Mucosa of stomach (tissue), 1 donor: ENCODE results near the gene OLFML2B.

Experiments
- H3K27me3 ChIP-seq: one replicate; pipeline ENCODE4 v1.7.0; 2013; ENCODE audit warnings: mild to moderate bottlenecking, low read length; ENCODE audit not compliant: control insufficient read depth, insufficient read depth
- H3K36me3 ChIP-seq: one replicate; pipeline ENCODE4 v1.7.0; 2013; ENCODE audit warnings: low read length; ENCODE audit not compliant: control insufficient read depth, insufficient read depth
- H3K4me1 ChIP-seq: one replicate; pipeline ENCODE4 v1.7.0; 2013; ENCODE audit warnings: mild to moderate bottlenecking, low read length; ENCODE audit not compliant: control insufficient read depth, insufficient read depth
- H3K4me3 ChIP-seq: one replicate; pipeline ENCODE4 v1.7.0; 2013; ENCODE audit warnings: low read length
- H3K9ac ChIP-seq: one replicate; pipeline ENCODE4 v1.7.0; 2013; ENCODE audit warnings: mild to moderate bottlenecking, low read length, moderate library complexity
- H3K9me3 ChIP-seq: one replicate; pipeline ENCODE4 v1.7.0; 2013; ENCODE audit warnings: mild to moderate bottlenecking, low read length, moderate library complexity; ENCODE audit not compliant: control insufficient read depth
- donor health status: Pancreatic carcinoma.

Gene OLFML2B

GRCh38 chr1:162003061-162003829, 20.4 kb downstream of the OLFML2B start:
- Histone ChIP-seq H3K9me3 (no peaks in the 10 kb centered on the region), H3K9ac (no peak overlapping the region), H3K27me3 (no peaks in the 10 kb centered on the region), H3K36me3 (no peaks in the 10 kb centered on the region), H3K4me3 (no peak overlapping the region), H3K4me1 (no peaks in the 10 kb centered on the region)

- no peaks in the 10 kb centered on the region for H3K27me3 ChIP-seq
- no peaks in the 10 kb centered on the region for H3K9me3 ChIP-seq
- no peaks in the 10 kb centered on the region for H3K36me3 ChIP-seq
- no peak overlapping the region for H3K9ac ChIP-seq
- H3K4me3 ChIP-seq, result no peak overlapping the region
- H3K4me1 ChIP-seq, result no peaks in the 10 kb centered on the region
Observed at GRCh38 chr1:162000053-162000420, 23.6 kb downstream of the OLFML2B start.

DNA sequence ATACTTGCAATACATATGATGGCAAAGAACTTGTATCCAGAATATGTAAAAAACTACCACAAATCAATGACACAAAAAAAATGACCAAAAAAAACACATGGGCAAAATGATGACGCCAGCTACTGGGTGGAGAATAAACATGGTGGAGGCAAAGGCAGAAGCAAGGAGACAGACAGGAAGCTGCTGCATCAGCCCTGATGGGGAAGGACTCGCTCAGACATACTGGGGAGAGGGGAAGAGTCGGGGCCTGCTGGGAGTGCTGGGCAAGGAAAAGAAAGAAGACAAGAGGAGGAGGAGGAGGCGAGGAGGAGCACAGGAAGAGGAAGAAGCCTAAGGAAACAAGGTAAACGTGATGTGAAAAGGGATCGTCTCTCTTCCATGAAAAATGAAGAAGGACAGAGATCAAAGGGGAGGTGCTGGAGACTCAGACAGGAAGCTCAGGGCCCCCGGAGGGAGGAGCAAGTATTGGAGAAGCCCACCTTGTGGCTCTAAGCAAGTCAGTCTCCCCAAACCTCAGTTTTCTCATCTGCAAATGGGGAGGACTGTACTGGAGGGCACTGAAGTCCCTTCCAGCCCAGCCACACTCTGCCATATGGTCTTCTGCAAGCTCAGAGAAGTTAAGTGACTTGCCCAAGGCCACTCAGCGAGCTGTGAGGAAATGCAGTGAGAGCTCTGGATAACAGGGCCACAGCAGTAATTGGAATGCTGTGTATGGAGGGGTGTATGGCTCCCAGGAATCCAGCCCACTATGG, 24.2 kb downstream of the OLFML2B start:
- no peak overlapping the region for H3K4me3 ChIP-seq
- no peaks in the 10 kb centered on the region for H3K4me1 ChIP-seq
- no peak overlapping the region for H3K9ac ChIP-seq
- no peaks in the 10 kb centered on the region for H3K36me3 ChIP-seq
- H3K9me3 ChIP-seq, result no peaks in the 10 kb centered on the region
- H3K27me3 ChIP-seq, result no peaks in the 10 kb centered on the region

- Histone ChIP-seq H3K4me1 (no peaks in the 10 kb centered on the region), H3K27me3 (no peaks in the 10 kb centered on the region), H3K4me3 (no peak overlapping the region), H3K9ac (no peak overlapping the region), H3K9me3 (no peaks in the 10 kb centered on the region), H3K36me3 (no peaks in the 10 kb centered on the region)
Observed at GRCh38 chr1:161998811-161999210, 24.9 kb downstream of the OLFML2B start.

- Histone ChIP-seq H3K36me3 (no peaks in the 10 kb centered on the region), H3K9ac (no peak overlapping the region), H3K4me1 (no peaks in the 10 kb centered on the region), H3K27me3 (no peaks in the 10 kb centered on the region), H3K9me3 (no peaks in the 10 kb centered on the region), H3K4me3 (no peak overlapping the region)
Observed at GRCh38 chr1:161997152-161997551, 26.5 kb downstream of the OLFML2B start.

- H3K4me1 ChIP-seq, result no peaks in the 10 kb centered on the region
- no peaks in the 10 kb centered on the region for H3K9me3 ChIP-seq
- H3K9ac ChIP-seq, result no peak overlapping the region
- no peaks in the 10 kb centered on the region for H3K36me3 ChIP-seq
- no peak overlapping the region for H3K4me3 ChIP-seq
- H3K27me3 ChIP-seq, result no peaks in the 10 kb centered on the region
Observed at GRCh38 chr1:161994175-161994668, 29.4 kb downstream of the OLFML2B start.

GRCh38 chr1:161993576-161993975, 30.1 kb downstream of the OLFML2B start:
- H3K4me3 ChIP-seq, result no peak overlapping the region
- no peaks in the 10 kb centered on the region for H3K36me3 ChIP-seq
- H3K9me3 ChIP-seq, result no peaks in the 10 kb centered on the region
- no peak overlapping the region for H3K9ac ChIP-seq
- no peaks in the 10 kb centered on the region for H3K4me1 ChIP-seq
- no peaks in the 10 kb centered on the region for H3K27me3 ChIP-seq

GRCh38 chr1:161989786-161990185, 33.9 kb downstream of the OLFML2B start:
- Histone ChIP-seq H3K4me1 (no peaks in the 10 kb centered on the region), H3K9ac (no peak overlapping the region), H3K9me3 (no peaks in the 10 kb centered on the region), H3K4me3 (no peak overlapping the region), H3K36me3 (no peaks in the 10 kb centered on the region), H3K27me3 (no peaks in the 10 kb centered on the region)

DNA sequence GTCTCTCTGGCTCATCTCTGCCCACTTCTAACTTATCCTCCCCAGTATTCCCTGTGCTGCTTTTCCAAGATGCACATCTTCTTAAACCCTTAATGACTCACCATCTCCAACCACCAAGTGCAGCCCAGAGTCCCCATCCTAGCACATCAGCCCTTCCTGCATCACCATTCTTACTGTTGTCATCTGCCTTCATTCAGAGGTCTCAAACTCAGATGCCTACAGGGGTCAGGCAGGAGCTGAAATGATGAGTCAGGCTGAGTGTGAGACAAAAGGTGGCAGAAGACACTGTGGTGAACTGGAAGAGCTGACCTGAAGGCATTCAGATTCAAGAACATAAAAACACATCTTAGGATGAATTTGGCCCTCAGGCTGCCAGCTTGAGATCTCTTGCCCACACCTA, 34.6 kb downstream of the OLFML2B start:
- Histone ChIP-seq H3K4me3 (no peak overlapping the region), H3K4me1 (no peaks in the 10 kb centered on the region), H3K9me3 (no peaks in the 10 kb centered on the region), H3K27me3 (no peaks in the 10 kb centered on the region), H3K36me3 (no peaks in the 10 kb centered on the region), H3K9ac (no peak overlapping the region)

- Histone ChIP-seq H3K36me3 (no peaks in the 10 kb centered on the region), H3K4me1 (no peaks in the 10 kb centered on the region), H3K9me3 (no peaks in the 10 kb centered on the region), H3K4me3 (no peak overlapping the region), H3K9ac (no peak overlapping the region), H3K27me3 (no peaks in the 10 kb centered on the region)
Observed at GRCh38 chr1:161988413-161988812, 35.3 kb downstream of the OLFML2B start.

GRCh38 chr1:161987872-161988271, 35.8 kb downstream of the OLFML2B start:
- Histone ChIP-seq H3K27me3 (no peaks in the 10 kb centered on the region), H3K36me3 (no peaks in the 10 kb centered on the region), H3K4me1 (no peaks in the 10 kb centered on the region), H3K9me3 (no peaks in the 10 kb centered on the region), H3K4me3 (no peak overlapping the region), H3K9ac (no peak overlapping the region)

- Histone ChIP-seq H3K9me3 (no peaks in the 10 kb centered on the region), H3K27me3 (no peaks in the 10 kb centered on the region), H3K36me3 (no peaks in the 10 kb centered on the region), H3K9ac (no peak overlapping the region), H3K4me3 (no peak overlapping the region), H3K4me1 (no peaks in the 10 kb centered on the region)
Observed at GRCh38 chr1:161987303-161987702, 36.4 kb downstream of the OLFML2B start.
